ENCODE results near the gene FLT4.
A peak's percentile ranks its signal among the peaks of the same experiment; 100 is the strongest.

Gene FLT4

DNA sequence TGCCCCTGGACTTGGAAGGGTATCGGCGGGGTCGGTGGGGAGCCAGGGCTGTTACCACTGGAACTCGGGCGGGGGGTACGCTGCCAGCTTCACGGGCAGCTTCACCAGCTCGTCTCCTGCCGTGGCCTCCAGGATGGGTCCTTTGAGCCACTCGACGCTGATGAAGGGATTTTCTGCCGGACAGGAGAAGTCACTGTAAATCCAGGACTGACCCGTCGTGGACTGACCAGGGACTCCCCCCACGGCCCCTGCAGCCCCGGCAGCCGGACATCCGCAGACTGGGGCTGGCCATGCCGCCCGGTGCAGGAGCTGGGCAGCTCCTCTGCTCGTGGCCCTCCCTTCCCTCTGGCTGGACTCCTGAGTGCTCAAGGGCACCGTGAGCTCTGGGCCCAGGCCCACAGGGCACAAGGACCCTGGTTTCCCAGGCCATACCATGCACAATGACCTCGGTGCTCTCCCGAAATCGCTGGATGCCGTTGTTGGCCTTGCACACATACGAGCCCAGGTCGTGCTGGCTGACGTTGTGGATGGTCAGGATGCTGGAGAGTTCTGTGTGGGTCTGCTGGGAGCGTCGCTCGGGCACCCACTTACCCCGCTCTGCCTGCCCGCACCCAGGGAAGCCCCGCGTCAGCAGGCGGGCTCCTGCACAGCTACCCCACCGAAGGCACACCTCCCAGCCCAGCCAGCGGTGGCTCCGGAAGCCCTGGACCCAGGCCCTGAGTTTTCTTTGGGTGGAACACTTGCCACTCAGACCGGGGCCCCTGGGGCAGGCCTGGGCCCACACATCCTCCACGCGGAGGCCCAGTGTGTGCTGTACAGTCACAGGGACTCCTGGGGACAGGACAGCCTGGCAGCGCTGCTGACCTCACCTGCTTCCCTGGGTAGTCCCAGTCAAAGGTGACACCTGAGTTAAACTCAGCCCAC is 20.3 kb downstream of the FLT4 start:
- H3K9ac ChIP-seq (ENCODE audit: low read depth, low read length), result no peak overlapping the region
- no peaks in the 10 kb centered on the region for H3K36me3 ChIP-seq (ENCODE audit: insufficient read depth, low read length)
- peaks cover 6% of the 10 kb centered on the region; the same call in 1 of the 2 replicates for H3K4me1 ChIP-seq (ENCODE audit: insufficient read depth, low read length)
- no peaks in the 10 kb centered on the region for H3K9me3 ChIP-seq (ENCODE audit: control insufficient read depth, insufficient read depth, low read length)

DNA sequence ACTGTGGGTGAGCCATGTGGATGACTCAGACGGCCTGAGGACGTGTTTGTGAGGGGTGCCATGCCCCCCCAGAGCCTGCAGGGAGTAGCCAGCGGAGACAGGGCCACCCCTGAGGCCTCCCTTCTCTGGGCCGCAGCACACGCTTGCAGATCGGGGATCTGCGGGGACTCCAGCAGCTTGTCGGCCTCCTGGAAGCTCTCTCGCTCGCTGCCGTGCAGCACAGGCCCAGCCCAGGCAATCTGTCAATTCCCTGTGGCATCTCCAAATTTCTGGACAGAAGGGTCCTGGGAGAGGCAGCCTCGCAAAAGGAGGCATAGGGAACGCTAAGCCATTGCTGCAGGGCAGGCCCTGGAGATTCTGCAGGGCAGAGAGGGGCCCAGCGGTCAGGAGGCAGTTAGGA is 21.2 kb downstream of the FLT4 start:
- Histone ChIP-seq H3K4me1 (ENCODE audit: insufficient read depth, low read length) (peaks cover 6% of the 10 kb centered on the region; the same call in 1 of the 2 replicates), H3K9ac (ENCODE audit: low read depth, low read length) (no peak overlapping the region), H3K9me3 (ENCODE audit: control insufficient read depth, insufficient read depth, low read length) (no peaks in the 10 kb centered on the region), H3K36me3 (ENCODE audit: insufficient read depth, low read length) (no peaks in the 10 kb centered on the region)

DNA sequence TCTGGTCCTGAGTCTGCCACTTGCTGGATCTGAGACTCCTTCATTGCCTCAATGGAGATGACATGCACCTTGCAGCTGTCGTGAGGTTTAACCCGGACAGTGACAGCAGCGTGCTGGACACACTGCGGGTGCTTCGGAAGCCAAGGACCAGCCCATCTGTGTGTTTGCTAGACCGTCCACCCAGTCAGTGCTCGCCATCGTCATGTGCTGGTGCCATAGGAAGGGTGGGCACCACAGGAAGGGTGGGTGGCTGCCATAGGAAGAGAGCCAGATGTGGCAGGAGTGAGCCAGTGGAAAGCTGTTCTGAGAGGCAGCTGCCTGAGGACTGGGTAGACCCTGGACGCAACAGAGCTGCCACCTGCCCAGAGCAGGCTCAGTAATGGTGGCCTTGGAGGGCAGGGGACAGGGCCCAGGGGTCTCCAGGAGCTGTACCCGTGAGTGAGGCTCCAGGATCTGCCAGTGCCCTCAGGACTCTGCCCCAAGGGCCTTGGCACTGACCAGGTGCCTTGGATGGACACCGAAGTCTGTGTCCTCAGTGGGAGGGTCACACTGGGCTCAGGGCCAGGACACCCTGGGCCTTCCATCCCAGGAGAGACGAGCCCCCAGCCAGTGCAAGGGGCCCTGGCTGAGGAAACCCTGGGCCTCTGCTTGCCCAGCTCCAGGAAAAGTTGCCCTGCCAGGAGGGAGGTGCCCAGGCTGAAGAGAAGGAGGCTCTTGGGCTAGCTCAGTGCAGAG is 21.8 kb downstream of the FLT4 start:
- H3K9me3 ChIP-seq (ENCODE audit: control insufficient read depth, insufficient read depth, low read length), result no peaks in the 10 kb centered on the region
- no peaks in the 10 kb centered on the region for H3K36me3 ChIP-seq (ENCODE audit: insufficient read depth, low read length)
- H3K4me1 ChIP-seq (ENCODE audit: insufficient read depth, low read length), result peaks cover 5% of the 10 kb centered on the region; the same call in 1 of the 2 replicates
- no peak overlapping the region for H3K9ac ChIP-seq (ENCODE audit: low read depth, low read length)

DNA sequence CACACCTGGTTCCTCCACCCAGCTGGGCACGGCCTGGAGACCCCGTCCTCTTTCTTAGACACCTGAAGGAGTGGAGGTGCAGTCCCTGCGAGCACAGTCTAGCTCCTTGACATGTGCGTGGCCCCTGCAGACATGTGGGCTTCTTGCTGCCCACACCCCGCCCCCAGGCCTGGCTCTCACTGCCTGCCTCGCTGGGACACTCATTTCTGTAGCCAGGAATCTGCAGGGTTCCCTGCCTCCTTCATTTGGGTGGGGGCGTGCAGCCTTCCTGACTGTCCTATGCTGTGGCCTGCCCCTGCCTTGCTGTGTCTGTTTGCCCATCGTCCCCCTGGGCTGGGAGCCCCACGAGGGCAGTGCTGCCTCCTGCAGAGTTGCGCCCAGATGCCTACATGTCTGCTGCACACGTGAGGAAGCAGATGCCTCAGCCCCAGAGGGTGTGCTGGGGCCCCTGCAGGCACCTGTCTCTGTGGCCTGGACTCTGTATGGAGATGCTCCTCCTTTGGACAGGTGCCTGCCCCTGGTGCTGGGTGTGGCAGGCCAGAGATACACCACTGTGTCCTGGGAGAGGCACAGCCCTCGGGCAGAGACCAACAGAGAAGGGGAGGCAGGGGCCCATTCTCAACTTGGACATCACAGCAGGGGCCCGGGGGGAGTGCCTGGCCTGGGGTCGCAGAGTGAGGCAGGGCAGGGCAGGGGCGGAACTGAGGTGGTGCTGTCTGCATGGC is 22.6 kb downstream of the FLT4 start:
- Histone ChIP-seq H3K36me3 (ENCODE audit: insufficient read depth, low read length) (no peaks in the 10 kb centered on the region), H3K9ac (ENCODE audit: low read depth, low read length) (no peak overlapping the region), H3K4me1 (ENCODE audit: insufficient read depth, low read length) (no peaks in the 10 kb centered on the region; the same call in 1 of the 2 replicates), H3K9me3 (ENCODE audit: control insufficient read depth, insufficient read depth, low read length) (no peaks in the 10 kb centered on the region)

DNA sequence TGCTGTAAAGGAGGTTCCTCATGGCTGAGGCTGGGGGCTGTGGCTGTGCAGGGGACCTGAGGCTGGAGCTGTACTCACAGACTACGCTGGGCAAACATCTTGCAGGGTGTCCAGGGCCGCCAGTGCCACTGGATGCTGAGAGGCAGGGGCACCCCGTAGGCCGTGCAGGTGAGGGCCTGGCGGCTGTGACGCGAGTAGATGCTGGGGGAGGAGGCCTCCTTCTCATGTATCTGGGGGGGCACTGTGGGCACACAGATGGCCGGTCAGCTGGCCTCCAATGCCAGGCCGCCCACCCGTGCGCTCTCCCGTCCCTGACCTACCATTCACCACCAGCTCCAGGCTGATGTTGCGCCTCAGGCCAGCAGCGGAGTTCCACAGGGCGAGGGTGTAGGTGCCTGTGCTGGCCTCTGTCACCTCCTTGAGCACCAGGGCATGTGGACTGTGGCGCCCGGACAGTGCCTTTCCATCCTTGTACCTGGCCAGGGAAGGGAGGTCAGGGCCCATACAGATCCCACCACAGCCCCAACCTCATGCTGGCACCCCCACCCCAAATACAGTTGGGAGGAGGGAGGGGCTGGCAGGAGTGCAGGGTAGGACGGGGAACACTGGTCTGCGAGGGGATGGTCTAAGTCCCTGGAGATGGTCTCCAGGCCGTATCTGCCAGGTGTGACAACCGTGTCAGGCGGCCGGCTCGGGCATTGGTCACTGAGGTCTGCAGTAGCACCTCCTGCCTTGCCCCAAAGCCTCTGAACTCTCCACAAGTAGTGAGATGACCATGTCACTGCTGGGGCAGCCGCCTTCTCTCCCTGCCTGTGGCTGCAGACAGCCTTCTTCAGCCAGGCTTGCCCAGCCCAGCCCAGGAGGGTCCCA is 23.4 kb downstream of the FLT4 start:
- Histone ChIP-seq H3K9ac (ENCODE audit: low read depth, low read length) (no peak overlapping the region), H3K4me1 (ENCODE audit: insufficient read depth, low read length) (no peaks in the 10 kb centered on the region; the same call in 1 of the 2 replicates), H3K9me3 (ENCODE audit: control insufficient read depth, insufficient read depth, low read length) (no peaks in the 10 kb centered on the region), H3K36me3 (ENCODE audit: insufficient read depth, low read length) (no peaks in the 10 kb centered on the region)

DNA sequence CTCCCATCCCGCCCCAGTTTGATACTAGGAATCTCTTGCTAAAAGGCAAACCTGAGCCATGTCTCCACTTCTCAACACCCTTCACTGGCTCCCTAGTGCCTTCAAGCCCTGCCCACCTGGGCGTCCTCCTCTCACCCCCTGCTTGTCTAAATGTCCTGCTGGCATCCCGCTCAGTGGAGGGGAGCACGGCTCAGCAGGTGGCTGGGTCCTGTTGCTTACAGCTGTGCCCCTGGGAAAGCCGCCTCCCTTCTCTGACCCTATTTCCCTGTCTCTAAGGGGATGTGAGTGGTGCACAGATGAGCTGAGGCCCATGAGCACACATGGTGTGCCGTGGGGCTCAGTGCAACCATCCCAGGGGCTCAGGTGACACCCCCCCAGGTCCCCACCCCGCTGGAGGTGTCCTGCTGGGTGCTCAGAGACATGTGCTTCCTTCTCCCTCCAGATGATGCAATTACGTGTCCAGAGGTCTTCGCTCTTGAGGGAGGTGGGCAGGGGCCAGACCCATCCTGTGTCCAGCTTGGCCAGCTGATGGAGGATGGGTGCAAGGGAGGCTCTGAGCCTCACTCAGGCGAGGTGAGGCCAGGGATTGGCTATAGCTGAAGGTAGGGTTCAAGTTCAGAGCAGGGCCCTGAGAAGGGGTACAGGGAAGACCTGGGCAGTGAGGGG is 24.1 kb downstream of the FLT4 start:
- H3K9me3 ChIP-seq (ENCODE audit: control insufficient read depth, insufficient read depth, low read length), result no peaks in the 10 kb centered on the region
- H3K36me3 ChIP-seq (ENCODE audit: insufficient read depth, low read length), result no peaks in the 10 kb centered on the region
- no peak overlapping the region for H3K9ac ChIP-seq (ENCODE audit: low read depth, low read length)
- H3K4me1 ChIP-seq (ENCODE audit: insufficient read depth, low read length), result no peaks in the 10 kb centered on the region; the same call in 1 of the 2 replicates

DNA sequence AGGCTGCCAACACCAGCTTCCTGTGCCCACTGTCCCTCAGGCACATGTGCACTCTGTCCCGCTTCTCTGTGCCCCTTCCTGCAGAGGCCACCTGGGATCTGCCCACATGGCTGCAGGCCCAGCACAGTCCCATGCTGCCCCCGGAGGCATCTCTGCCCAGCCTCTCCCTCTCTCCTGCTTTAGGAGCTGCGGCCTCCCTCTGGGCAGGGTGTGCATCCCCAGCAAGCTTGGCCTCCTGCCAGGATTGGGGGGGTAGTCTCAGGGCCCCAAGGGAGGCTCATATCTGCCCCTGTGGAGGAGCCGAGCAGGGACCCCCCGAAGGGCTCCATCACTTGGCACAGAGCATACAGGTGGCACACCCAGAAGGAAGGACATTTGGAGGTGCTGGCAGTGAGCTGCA is 24.8 kb downstream of the FLT4 start:
- H3K4me1 ChIP-seq (ENCODE audit: insufficient read depth, low read length), result no peaks in the 10 kb centered on the region; the same call in 1 of the 2 replicates
- no peaks in the 10 kb centered on the region for H3K36me3 ChIP-seq (ENCODE audit: insufficient read depth, low read length)
- no peak overlapping the region for H3K9ac ChIP-seq (ENCODE audit: low read depth, low read length)
- no peaks in the 10 kb centered on the region for H3K9me3 ChIP-seq (ENCODE audit: control insufficient read depth, insufficient read depth, low read length)

DNA sequence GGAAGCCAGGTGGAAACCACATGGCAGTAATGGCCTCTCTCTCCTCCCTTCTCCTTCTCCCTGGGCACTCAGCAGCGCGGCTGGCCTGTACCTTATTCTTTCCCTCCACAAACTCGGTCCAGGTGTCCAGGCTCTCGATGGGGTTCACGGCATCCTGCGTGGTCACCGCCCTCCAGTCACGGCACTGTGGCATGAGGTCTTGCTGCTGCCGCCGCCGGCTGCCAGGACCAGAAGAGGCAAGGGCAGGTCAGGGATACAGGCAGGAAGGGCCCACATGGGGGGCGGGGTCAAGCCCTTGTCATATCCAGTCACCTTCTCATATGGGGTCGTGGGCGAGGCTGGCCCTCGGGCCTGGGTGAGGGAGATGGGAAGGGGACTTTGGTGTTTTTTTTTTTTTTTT is 25.6 kb downstream of the FLT4 start:
- H3K9ac ChIP-seq (ENCODE audit: low read depth, low read length), result no peak overlapping the region
- H3K36me3 ChIP-seq (ENCODE audit: insufficient read depth, low read length), result no peaks in the 10 kb centered on the region
- H3K9me3 ChIP-seq (ENCODE audit: control insufficient read depth, insufficient read depth, low read length), result no peaks in the 10 kb centered on the region
- no peaks in the 10 kb centered on the region; the same call in 1 of the 2 replicates for H3K4me1 ChIP-seq (ENCODE audit: insufficient read depth, low read length)

DNA sequence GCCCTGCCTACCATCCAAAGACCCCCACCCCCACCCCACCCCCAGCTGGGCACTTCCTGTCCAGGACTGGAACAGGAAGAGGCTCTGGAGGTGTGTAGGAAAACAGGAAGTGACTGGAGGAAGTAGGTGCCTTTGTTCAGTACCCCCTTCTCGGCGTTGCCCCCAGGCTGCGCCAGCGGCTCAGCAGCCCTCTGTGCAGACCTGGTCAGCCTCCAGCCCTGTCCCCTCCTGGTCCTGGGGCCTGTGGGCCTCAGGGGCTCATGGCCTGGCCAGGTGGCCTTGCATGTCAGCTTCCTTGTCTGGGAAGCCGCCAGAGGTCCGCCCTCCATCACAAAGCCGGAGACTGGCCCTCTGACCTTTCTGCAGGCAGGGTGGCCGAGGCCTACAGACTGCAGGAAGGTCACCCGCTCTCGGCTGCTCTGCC is 26.0 kb downstream of the FLT4 start:
- Histone ChIP-seq H3K36me3 (ENCODE audit: insufficient read depth, low read length) (no peaks in the 10 kb centered on the region), H3K9me3 (ENCODE audit: control insufficient read depth, insufficient read depth, low read length) (no peaks in the 10 kb centered on the region), H3K4me1 (ENCODE audit: insufficient read depth, low read length) (no peaks in the 10 kb centered on the region; the same call in 1 of the 2 replicates), H3K9ac (ENCODE audit: low read depth, low read length) (no peak overlapping the region)

DNA sequence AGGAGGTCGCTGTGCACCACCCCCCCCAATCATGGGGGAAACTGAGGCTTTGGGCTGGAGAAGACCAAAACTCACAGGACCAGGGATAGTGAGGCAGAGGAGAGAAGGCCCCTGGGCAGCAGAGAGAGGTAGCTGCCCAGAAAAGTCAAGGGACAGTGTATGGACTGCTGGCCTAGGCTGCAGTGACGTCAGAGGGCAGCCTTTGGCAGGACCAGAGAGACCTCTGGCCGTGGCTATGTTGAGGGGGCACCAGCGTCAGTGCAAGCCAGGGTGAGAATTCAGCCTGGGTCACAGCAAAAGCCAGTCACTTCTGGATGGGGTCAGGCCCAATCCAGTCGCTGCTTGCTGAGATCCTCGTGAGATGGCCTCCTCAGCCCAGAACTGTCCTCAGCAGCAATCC is 26.5 kb downstream of the FLT4 start:
- Histone ChIP-seq H3K4me1 (ENCODE audit: insufficient read depth, low read length) (no peaks in the 10 kb centered on the region; the same call in 1 of the 2 replicates), H3K36me3 (ENCODE audit: insufficient read depth, low read length) (no peaks in the 10 kb centered on the region), H3K9ac (ENCODE audit: low read depth, low read length) (no peak overlapping the region), H3K9me3 (ENCODE audit: control insufficient read depth, insufficient read depth, low read length) (no peaks in the 10 kb centered on the region)

DNA sequence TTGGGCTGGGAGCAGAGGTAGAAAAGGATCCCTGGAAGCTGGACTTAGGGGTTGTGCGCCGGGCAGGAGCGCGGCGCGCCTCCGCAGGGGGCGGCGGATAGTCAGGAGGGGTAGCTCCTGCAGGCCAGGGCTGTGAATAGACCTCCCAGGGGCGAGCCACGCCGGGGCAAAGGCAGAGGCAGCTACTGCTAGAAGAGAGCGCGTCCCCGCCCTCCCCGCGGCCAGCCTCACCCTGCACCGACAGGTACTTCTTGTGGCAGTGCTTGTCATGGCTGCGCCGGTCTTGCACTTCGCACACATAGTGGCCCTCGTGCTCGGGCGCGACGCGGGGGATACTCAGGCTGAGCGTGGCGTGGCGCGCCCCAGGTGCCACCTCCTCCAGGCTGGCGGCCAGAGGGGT is 28.1 kb downstream of the FLT4 start:
- Histone ChIP-seq H3K9me3 (ENCODE audit: control insufficient read depth, insufficient read depth, low read length) (no peaks in the 10 kb centered on the region), H3K9ac (ENCODE audit: low read depth, low read length) (no peak overlapping the region), H3K36me3 (ENCODE audit: insufficient read depth, low read length) (no peaks in the 10 kb centered on the region), H3K4me1 (ENCODE audit: insufficient read depth, low read length) (no peaks in the 10 kb centered on the region; the same call in 1 of the 2 replicates)

DNA sequence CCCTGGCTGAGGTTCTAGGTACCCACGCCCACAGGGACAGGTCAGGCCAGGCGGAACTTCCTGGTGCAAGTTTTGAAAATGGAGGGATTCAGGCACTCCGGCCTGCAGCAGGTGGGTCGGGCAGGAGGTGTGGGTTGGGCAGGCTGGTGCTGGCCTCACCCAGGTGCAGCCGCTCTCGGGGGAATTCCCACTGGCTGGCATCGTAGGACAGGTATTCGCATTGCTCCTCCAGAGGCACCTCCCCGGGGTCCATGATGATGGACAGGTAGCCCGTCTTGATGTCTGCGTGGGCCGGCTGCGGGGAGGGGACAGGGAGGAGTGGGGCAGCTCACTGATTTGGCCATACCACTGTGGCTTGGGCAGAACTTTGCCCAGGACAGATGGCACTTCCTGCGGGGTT is 29.4 kb downstream of the FLT4 start:
- H3K9ac ChIP-seq (ENCODE audit: low read depth, low read length), result no peak overlapping the region
- no peaks in the 10 kb centered on the region; the same call in 1 of the 2 replicates for H3K4me1 ChIP-seq (ENCODE audit: insufficient read depth, low read length)
- H3K36me3 ChIP-seq (ENCODE audit: insufficient read depth, low read length), result no peaks in the 10 kb centered on the region
- no peaks in the 10 kb centered on the region for H3K9me3 ChIP-seq (ENCODE audit: control insufficient read depth, insufficient read depth, low read length)

DNA sequence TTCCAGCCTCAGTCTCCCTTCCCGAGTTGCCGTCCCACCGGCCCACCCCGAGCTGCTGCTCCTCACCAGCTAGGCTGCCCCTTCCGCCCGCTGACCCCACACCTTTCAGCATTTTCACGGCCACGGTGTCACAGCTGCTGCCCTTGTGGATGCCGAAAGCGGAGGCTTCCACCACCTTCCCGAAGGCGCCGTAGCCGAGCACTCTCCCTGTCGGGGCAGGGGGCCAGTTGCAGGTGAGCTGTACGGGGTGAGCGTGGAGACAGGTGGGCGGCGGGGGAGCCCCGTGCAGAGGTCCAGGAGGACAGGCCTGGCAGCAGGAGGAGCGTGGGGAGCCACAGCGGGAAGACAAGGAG is 29.9 kb downstream of the FLT4 start:
- Histone ChIP-seq H3K4me1 (ENCODE audit: insufficient read depth, low read length) (no peaks in the 10 kb centered on the region; the same call in 1 of the 2 replicates), H3K9me3 (ENCODE audit: control insufficient read depth, insufficient read depth, low read length) (no peaks in the 10 kb centered on the region), H3K36me3 (ENCODE audit: insufficient read depth, low read length) (no peaks in the 10 kb centered on the region), H3K9ac (ENCODE audit: low read depth, low read length) (peak overlapping the region; percentile 74; the same call in 1 of the 2 replicates)

Data from ES-I3 (cell line).